Anterior cingulate cortex (tissue), 58 donors: ENCODE data around the gene ATG7.
"Not testable (repeated sequence)": the region's sequence is repeated elsewhere in the genome, so short reads cannot be mapped to it uniquely, and the experiment has no call there.

Experiments
- DNase-seq, 58 donors: peaks; one replicate each; lab custom pipeline; 2025; lab: John Stamatoyannopoulos, UW

Gene ATG7

DNA sequence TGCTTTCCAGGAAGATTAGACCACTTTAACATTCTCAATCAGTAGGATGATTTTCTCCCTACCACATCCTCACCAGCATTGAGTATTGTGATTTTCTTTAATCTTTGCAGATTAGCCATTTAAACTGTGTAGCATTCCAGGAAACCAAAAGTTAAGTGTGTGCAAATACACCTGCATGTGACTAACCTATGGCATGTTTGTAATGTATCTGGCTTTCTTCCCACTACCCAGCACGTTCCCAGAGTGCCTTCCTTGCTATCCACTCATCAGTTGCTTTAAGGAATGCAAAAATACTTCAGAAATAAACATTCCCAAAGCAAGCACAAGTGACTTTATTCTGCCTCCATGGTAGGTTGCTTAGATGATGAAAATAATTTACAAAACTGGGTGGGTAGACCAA, 74.2 kb downstream of the ATG7 start:
- no peak for DNase-seq

DNA sequence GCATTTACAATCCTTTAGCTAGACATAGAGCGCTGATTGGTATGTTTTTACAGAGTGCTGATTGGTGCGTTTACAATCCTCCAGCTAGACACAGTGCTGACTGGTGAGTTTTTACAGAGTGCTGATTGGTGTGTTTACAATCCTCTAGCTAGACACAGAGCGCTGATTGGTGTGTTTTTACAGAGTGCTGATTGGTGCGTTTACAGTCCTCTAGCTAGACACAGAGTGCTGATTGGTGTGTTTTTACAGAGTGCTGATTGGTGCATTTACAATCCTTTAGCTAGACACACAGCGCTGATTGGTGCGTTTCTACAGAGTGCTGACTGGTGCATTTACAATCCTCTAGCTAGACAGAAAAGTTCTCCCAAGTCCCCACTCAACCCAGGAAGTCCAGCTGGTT, 76.7 kb downstream of the ATG7 start:
- DNase-seq = not testable (repeated sequence)

DNA sequence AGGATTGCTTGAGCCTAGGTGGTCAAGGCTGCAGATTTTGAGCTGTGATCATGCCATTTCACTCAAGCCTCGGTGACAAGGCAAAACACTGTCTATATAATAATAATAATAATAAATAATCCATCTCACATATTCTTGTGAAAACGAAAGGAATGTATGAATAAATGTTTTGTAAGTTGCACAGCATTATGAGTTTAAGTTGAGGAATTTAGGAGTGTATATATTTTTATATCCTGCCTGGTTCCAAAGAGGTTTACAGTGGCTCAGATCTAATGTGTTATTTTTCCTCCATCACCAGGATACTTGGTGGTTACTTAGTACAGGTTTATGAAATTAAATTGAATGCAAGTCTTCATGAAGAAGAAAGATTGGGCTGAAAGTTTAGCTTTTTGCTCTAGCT, 77.2 kb downstream of the ATG7 start:
- no peak for DNase-seq

DNA sequence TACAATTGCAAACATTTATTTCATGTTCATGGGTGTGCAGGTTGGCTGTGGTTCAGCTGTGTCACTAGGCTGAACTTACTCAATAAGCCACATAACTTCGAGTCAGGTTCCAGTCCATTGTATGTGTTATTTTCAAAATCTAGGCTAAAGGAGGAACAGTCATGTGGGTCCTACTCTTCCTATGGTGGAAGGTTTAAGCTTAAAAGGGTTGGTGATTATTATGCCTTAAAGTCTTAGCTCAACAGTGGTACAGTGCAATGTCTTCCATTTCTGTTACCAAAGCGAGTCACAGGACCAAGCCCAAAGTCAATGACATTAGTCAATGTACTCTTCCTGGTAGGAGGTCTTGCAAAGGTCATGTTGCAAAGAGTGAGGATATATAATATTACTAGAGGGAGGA, 78.2 kb downstream of the ATG7 start:
- no peak for DNase-seq

DNA sequence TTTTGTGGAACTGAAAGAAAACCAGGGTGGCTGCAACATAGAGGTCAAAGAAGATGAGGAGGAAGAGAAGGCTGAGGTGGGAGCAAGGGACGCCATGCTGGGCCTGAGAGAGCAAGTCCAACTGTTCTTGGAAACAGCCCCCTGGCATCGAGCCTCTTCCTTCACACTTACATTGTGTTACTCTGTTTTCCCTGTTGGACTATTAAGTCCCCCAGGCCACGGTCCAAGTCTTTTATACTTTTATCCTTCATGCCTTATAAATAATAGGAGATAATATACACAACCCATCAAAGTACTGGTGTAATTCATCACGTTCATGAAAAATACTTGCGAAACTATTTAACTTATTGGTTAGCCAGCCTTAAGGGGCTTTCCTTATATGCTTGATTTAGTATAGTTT, 79.3 kb downstream of the ATG7 start:
- DNase-seq = no peak

DNA sequence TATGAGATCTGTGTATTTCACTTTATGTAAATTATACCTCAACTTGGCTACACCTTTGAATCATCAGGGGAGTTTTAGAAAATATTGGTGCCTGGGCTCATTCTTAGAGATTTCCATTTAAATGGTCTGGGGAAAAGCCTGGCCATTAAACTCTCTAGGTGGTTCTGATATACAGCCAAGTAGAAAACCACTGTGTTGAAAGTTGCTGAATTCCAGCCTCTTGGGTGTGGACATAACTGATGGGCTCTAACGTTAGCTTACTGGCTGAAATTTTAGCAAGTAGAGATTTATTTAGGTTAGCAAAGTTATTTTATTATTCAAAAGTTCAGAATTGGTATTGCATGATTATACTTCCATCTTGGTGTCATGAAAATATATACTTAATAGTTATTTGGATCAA, 84.1 kb downstream of the ATG7 start:
- no peak for DNase-seq

DNA sequence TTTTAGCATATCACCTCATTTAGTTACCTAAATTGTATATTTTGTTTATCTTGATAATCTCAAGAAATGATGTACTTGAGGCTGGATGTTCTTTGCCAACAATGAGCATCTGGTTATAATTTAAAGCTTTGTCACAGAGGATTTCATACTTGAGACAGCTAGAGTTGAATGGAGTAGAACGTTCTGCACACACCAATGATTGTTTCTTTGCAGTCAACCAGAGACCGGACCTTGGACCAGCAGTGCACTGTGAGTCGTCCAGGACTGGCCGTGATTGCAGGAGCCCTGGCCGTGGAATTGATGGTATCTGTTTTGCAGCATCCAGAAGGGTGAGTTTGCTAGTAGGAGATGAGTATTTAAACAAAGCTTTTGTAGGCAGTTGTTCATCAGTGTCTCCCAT, 90.4 kb downstream of the ATG7 start:
- no peak for DNase-seq

DNA sequence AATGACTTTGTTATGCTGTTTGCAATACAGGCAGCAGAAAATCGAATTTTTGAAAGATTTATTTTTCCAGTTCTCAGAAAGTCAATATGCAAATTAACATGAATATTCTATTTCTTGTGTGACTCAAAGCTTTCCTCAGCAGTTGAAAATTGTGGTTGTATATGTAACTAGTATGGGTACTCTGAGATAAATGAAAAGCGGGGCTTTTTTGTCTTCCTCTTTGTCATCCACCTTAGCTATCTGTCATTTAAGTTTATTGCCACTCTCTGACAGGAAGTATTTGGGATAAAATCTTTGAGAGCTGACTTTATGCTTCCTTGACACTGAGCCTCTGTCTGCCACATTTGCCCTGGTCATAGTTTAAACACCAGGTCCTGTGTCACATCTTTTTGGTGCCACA, 91.5 kb downstream of the ATG7 start:
- DNase-seq = no peak

DNA sequence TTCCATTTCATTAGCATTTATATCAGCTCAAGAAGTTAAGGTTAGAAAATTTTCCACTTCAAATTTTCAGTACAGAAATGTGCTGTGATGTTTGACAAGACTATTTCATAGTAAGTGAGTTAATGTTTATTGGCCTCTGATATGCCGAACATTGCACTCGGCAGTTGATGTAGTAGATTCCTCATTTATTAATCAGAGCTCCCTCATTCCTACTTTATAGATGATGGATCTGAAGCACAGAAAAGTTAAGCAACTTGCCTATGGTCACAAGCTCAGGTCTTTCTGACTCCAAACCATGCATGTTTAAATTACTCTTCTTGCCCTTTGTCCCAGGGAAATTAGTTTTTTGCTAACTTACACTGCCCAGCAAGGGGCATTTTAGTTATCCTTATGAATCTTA, 92.0 kb downstream of the ATG7 start:
- DNase-seq = no peak

DNA sequence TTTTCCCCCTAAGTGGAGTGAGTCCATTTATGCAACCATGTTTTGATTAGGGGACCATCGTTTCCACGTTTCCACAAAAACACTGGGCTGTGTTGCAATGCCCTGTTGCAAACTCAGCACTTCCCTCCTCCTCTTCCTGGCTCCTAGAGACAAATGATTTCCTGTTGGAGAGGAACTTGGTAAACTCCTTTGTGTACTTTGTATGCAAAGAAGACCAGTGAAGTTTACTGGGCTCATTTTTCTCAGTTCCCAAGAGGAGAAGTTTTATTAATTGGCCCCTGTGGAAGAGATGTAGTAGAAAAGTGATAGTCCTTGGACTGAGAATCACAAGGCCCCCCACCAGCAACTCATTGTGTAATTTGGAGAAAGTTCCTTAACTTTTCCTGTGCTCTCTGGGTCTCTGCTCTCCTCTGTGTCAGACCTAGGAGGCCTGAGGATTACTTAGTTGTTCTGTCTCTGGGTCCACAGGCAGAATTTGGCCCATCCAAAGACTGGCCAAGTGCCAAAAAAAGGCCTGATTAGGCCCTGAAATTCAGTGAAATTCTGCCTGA, 95.0 kb downstream of the ATG7 start:
- peak in 12 of 58 donors; percentile 16 to 80 (median 34) for DNase-seq

DNA sequence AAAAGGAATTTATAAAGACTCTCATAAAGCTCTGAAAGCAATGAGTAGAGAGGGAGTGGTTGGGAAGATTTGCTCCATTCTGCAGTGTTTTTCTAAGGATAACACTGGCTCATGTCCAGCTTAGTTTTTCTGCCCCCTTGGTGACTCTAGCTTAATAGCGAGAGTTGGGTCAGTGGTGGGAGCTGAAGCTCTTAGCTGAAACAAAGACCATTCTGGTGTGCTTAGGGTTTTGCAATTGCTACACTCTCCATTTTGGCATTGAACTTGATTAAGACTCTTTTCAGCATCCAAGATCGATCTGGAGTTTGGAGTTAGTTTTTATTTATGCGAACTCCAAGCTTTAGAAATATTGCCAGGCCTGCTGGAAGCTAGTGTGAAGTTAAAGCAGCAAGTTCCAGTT, 98.0 kb downstream of the ATG7 start:
- peak in 1 of 58 donors; percentile 53 for DNase-seq

DNA sequence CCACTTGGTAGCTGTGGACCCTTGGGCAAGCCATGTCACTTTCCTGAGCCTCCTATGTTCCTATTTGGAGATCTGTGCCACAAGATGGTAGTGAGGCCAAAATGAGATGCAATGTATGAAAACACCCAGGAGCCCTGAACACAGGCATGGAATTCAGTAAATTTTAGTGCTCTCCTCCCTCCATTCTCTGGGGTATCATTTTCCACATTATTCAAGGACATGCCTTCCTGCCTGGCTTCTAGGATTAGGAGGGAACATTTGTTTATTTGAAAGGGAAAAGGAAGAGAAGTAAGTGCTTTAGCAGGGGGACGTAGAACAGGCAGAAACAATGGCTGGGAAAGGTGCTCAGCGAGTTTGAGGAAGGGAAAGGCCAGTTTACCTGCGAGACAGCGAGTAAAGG, 98.8 kb downstream of the ATG7 start:
- DNase-seq = no peak

DNA sequence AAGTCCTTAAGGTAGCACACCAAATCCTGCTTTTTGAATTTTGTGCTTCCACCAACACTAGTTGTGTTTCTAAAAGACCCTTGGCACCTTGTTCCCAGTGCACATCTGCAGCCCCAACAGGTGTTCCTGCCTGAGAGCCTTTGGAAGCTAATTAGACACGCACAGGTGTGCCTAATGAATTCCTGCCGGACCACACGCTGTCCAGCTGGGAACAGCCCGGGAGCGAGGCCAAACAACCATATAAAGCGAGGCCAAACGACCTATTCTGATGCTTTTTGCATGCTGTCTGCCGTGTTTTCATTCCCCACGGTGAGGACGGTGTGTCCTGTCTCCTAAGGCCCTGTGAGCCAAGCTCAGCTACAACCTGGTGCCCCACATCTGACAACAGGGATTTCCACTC, 99.5 kb downstream of the ATG7 start:
- DNase-seq = peak in 1 of 58 donors; percentile 19

DNA sequence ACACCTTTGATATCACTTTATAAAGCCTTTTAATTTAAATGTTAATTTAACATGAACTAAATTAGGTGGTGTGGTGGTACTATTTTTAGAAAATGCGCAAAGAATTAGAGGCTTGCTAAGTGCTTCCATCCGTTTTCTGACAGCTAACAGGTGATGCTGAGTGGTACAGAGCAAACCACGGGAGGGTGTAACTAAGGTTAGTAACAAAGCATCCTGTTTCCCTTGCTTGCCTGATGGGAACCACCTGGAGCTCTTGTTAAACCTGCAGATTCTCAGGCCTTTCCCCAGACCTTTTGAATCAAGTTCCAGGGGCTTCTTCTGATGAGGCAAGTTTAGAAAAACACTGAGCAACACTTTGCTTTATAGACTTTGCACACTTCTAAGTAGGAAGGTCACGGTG, 101.0 kb downstream of the ATG7 start:
- no peak for DNase-seq

DNA sequence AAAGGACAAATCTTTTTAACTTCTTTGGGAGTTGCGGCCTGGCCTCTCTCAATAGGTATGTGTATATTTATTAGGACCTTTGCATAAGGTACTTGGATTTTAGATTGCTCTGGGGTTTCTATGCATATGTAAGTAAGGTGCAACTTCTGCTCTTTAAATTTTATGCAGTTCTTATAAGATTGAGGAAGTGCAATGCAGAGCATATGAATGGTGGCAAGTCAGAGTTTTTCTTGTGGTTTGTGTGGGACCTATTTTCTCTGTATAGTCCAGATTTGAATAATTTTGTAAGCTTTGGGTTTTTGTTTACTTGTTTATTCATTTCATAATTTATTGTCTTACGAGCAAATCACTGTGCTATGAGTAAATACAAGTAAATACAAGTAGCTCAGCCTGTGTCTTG, 101.5 kb downstream of the ATG7 start:
- DNase-seq = no peak

DNA sequence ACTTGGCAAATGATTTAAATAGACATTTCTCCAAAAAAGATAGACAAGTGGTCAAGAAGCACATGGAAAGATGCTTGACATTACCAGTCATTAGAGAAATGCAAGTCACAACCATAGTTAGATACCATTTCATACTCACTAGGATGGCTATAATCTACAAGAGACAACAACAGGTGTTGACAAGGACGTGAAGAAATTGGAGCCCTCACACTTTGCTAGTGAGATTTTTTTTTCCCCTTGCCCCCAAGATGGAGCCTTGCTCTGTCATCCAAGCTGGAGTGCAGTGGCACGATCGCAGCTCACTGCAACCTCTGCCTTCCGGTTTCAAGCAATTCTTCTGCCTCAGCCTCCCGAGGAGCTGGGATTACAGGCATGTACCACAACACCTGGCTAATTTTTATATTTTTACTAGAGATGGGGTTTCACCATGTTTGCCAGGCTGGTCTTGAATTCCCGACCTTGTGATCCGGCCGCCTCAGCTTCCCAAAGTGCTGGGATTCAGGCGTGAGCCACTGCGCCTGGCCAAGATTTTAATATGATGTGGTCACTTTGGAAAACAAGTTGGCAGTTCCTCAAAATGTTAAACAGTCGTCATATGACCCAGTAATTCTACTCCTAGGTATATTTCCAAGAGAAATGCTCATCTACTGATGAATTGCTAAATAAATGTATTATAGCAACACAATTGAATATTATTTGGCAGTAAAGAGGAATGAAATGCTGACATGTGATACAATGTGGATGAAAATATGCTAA, 103.3 kb downstream of the ATG7 start:
- no peak for DNase-seq

DNA sequence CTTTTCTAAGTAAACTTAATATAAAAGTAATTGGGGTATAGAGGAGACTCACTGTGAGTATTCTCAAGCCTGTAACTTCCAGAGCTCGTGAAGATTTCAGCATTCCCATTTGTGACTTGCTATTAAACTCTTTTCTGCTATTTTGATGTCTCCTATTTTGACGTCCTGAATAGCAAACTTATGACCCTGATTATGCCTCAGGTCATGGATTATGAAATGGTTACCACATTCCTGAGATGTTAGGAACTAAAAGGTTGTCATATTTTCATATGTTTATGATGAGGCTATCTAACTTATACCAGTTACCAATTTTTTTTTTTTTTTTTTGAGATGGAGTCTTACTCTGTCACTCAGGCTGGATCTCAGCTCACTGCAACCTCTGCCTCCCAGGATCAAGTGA, 105.5 kb downstream of the ATG7 start:
- no peak for DNase-seq

DNA sequence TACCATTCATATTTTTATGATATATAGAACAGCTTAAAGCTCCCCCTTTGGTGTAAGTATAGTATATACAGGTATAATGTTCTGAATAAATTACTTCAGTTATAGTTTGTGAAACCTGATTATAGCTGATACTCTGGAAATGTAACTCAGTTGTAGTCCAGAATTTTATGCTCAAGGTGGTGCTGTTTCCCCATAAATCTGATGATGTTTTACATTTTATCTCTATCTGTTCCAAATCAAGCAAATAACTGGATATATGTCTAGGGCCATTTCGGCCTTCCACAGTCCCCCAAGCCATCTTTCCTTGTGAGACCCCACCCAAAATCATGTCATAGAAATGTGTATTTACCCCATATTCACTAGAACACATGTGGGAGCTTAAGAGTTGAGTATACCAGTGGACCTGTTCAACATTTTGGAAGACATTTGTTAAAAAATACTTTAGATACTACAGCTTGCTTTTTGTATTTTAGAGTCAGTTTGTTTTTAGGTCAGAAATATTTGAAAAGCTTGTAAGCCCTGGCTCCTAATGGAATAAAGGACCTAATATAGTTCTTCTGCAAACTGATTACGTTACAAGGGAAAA, 107.1 kb downstream of the ATG7 start:
- DNase-seq = peak in 3 of 58 donors; percentile 23 to 49 (median 37)

DNA sequence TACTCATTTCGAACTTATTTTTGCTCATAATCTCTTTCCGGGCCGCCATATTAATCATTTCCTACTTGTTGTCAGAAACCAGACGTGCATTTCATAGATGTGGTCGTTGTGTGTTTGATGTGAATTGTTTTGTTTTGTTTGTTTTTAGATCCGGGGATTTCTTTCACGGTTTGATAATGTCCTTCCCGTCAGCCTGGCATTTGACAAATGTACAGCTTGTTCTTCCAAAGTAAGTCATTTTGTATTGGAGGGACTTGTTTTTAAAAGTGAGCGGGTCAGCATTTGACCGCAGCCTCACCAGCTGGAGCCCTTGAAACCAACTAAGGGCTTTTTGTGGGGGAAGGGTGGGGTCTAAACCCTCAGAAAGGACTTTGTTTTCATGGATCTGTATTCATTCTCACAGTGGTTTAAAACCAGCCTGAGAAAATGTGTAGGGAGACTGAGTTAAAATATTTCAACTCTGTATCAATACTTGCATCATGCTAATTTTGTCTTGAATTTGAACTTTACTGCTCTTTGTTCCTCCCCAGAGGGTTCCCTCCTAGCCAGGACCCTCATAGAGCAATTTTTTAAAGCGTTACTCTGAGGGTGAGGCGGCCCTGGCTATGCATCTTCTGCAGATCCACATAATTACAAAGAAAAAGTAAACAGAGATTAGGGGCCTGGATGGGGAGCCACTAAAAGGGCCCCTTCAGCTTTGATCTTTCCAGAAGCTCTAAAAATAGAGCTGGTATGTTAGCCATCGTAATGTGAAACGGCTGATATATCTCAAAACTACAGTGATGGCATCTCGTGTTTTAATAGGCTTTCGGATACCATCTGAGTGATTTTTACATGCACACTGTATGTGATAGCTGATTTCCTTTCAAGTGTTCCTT, 107.9 kb downstream of the ATG7 start:
- no peak for DNase-seq

DNA sequence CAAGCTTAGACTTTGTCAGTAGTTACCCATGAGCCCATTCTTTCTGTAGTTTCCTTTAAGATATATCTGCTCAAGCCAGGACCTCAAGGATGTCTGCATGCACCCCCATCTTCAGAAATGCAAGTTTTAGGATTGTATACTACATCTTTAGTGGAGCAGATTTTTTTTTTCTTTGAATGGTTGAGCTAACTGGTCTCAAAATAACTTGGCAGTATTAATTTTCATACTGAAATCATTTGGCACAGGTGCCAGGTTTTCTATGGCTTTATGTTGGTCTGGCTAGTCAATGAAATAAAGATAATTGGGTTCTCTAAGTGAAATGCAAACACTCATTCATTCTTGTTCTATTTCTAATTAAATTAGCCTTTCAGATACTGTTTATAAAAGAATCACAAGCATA, 108.9 kb downstream of the ATG7 start:
- DNase-seq = no peak

DNA sequence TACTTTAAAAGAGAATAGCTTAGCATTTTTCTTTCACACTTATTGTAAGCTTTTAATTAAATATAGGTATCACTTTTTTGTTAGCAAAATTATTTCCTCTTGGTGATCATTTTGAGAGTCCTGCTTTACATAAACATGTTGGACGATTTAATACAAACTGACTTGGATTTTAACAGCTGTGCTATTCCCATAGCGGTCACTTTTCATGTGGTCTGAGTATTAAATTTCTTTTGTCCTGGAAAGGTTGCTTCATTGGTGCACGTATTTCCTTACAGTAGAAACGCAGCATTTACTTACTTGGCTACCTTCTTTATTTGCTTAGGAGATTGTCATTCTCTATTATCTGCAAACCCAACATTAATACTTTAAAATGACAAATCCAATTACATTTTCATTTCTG, 109.4 kb downstream of the ATG7 start:
- DNase-seq = no peak
